HL-60 (cell line): ENCODE data around the gene IGFALS.

Experiments
- POLR2AphosphoS5 ChIP-seq: IDR thresholded peaks from 2 replicates; pipeline ENCODE4 v1.6.1; 2012; ENCODE audit warnings: low read depth
- SPI1 ChIP-seq: IDR thresholded peaks from 2 replicates; pipeline ENCODE4 v1.6.1; 2012; ENCODE audit warnings: low read depth, mild to moderate bottlenecking, borderline replicate concordance
- TF ChIP-seq, protein P1 (sequence below): IDR thresholded peaks from one replicate; pipeline ENCODE4 v1.5.1; 2011; ENCODE audit warnings: low read length, control low read depth, inconsistent platforms; ENCODE audit not compliant: insufficient read depth
- TF ChIP-seq, protein P2 (sequence below): IDR thresholded peaks from 2 replicates; pipeline ENCODE4 v1.6.1; 2012; ENCODE audit warnings: low read depth; ENCODE audit not compliant: insufficient replicate concordance

- TF ChIP-seq, protein P1, sequence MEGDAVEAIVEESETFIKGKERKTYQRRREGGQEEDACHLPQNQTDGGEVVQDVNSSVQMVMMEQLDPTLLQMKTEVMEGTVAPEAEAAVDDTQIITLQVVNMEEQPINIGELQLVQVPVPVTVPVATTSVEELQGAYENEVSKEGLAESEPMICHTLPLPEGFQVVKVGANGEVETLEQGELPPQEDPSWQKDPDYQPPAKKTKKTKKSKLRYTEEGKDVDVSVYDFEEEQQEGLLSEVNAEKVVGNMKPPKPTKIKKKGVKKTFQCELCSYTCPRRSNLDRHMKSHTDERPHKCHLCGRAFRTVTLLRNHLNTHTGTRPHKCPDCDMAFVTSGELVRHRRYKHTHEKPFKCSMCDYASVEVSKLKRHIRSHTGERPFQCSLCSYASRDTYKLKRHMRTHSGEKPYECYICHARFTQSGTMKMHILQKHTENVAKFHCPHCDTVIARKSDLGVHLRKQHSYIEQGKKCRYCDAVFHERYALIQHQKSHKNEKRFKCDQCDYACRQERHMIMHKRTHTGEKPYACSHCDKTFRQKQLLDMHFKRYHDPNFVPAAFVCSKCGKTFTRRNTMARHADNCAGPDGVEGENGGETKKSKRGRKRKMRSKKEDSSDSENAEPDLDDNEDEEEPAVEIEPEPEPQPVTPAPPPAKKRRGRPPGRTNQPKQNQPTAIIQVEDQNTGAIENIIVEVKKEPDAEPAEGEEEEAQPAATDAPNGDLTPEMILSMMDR, result no peak
- TF ChIP-seq SPI1, result no peak
- TF ChIP-seq, protein P2, sequence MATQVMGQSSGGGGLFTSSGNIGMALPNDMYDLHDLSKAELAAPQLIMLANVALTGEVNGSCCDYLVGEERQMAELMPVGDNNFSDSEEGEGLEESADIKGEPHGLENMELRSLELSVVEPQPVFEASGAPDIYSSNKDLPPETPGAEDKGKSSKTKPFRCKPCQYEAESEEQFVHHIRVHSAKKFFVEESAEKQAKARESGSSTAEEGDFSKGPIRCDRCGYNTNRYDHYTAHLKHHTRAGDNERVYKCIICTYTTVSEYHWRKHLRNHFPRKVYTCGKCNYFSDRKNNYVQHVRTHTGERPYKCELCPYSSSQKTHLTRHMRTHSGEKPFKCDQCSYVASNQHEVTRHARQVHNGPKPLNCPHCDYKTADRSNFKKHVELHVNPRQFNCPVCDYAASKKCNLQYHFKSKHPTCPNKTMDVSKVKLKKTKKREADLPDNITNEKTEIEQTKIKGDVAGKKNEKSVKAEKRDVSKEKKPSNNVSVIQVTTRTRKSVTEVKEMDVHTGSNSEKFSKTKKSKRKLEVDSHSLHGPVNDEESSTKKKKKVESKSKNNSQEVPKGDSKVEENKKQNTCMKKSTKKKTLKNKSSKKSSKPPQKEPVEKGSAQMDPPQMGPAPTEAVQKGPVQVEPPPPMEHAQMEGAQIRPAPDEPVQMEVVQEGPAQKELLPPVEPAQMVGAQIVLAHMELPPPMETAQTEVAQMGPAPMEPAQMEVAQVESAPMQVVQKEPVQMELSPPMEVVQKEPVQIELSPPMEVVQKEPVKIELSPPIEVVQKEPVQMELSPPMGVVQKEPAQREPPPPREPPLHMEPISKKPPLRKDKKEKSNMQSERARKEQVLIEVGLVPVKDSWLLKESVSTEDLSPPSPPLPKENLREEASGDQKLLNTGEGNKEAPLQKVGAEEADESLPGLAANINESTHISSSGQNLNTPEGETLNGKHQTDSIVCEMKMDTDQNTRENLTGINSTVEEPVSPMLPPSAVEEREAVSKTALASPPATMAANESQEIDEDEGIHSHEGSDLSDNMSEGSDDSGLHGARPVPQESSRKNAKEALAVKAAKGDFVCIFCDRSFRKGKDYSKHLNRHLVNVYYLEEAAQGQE, result no peak
- no peak for TF ChIP-seq POLR2AphosphoS5
Observed at GRCh38 chr16:1786242-1787055, 7.1 kb downstream of the IGFALS start.
